ENCODE data around the gene SCARF2.

DNA sequence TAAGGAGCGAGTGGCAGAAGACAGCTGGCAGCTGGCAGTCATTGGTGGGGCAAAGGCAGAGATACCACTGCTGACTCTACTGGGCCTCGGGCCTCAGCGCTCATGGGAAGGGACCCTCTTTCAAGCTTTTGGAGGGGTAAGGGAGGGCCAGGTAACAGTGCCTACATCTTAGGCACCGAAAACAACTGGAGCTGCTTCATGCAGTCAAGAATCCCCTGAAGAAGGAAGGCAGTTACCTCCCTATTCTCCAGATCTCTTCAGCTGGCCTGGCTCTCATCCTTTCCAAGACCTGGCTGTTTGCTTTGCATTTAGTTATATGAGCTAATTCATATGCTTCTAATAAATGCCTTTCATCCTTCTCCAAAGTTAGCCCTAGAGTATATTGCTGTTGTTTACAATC is 59.5 kb downstream of the SCARF2 start:
- TF ChIP-seq, protein P1, sequence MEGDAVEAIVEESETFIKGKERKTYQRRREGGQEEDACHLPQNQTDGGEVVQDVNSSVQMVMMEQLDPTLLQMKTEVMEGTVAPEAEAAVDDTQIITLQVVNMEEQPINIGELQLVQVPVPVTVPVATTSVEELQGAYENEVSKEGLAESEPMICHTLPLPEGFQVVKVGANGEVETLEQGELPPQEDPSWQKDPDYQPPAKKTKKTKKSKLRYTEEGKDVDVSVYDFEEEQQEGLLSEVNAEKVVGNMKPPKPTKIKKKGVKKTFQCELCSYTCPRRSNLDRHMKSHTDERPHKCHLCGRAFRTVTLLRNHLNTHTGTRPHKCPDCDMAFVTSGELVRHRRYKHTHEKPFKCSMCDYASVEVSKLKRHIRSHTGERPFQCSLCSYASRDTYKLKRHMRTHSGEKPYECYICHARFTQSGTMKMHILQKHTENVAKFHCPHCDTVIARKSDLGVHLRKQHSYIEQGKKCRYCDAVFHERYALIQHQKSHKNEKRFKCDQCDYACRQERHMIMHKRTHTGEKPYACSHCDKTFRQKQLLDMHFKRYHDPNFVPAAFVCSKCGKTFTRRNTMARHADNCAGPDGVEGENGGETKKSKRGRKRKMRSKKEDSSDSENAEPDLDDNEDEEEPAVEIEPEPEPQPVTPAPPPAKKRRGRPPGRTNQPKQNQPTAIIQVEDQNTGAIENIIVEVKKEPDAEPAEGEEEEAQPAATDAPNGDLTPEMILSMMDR (IDR thresholded peaks at IDR 0.05) = no peak
- TF ChIP-seq POLR2AphosphoS5 (IDR thresholded peaks at IDR 0.05) (no peak), POLR2A (IDR thresholded peaks at IDR 0.05) (no peak), EP300 (IDR thresholded peaks at IDR 0.05) (no peak)
